Raji (cell line): ENCODE data around the gene NRTN.

Experiments used
- POLR2A ChIP-seq: IDR thresholded peaks from 2 replicates; pipeline ENCODE4 v1.6.1; 2011; ENCODE audit warnings: low read depth, low read length, control low read depth; ENCODE audit not compliant: insufficient read depth

The NRTN gene, protein sequence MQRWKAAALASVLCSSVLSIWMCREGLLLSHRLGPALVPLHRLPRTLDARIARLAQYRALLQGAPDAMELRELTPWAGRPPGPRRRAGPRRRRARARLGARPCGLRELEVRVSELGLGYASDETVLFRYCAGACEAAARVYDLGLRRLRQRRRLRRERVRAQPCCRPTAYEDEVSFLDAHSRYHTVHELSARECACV

DNA sequence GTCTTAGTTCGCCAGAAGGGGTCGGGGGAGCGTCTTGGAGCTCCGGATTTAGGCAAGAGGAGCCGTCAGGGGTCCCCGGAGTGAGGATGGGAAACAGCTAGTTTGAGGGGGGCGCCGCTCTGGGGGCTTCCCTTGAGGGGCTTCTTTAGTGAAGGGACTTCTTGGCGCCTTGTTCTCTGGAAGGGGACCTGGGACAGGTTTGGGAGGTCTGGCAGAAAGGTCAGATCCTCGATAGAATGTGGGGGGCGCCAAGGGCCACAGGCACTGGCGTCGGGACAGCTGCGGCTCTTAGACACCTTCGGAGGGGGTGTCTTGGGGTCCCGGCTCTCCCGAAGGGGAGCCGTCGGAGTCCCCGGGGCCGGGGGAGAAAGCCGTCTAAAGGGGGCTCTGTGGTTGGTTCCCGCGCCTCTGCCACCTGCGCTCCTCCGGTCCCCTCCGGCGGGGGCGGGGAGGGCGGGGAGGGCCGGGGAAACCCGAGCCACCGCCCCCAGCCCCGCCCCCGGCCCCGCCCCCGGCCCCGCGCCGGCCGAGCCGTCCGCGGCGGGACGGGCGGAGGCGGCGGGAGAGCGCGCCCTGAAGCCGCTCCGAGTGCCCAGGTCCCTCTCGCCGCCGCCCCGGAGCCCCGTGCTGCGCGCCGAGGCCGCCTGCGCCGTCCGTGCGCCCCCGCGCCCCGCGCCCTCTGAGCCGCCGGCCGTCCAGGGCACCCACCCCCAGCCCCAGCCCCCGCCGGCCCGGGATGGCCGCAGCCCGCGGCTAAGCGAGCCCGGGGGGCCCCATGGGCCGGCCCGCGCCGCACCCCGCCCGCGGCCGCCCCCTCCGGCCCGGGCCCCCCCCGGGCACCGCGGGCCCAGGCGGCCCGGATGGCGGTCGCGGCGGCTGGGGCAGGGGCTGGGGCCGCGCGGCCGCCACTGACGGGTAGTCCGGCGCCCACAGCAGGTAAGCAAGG is at the start of gene NRTN:
NRTN (plus strand) TSS at position 552 of the 946 bp plus-strand sequence. CDS start 19,099 bp downstream, outside the sequence.
- TF ChIP-seq POLR2A, result no peak

DNA sequence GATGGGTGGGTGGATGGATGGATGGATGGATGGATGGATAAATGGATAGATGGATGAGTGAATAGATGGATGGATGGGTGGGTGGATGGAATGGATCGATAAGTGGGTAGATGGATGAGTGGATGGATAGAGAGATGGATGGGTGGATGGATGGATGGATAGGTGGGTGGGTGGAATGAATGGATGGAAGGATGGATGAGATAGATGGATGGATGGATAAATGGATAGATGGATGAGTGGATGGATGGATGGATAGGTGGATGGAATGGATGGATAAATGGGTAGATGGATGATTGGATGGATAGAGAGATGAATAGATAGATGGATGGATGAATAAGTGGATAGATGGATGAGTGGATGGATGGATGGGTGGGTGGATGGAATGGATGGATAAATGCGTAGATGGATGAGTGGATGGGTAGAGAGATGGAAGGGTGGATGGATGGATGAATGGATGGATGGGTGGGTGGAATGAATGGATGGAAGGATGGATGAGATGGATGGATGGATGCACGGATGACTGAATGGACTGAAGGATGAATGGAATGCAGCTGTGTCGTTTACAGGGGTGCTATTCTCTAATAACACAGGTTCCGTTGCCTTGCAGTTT is 42.2 kb upstream of the NRTN start:
- TF ChIP-seq POLR2A, result no peak

DNA sequence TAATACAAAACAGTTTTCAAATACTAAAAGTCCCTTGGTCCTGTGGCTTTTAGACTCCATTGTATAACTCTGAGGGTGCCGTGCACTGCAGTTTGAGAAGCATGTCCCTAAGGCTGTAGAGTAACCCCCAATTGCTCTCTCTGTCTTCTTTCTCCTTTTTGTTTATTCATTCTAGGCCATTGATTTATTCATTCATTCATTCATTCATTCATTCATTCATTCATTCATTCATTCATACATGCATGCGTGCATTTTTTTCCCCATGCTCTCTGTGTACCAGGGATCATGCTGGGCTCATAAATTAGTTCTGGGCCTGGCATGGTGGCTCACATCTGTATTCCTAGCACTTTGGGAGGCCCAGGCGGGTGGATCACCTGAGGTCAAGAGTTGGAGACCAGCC is 39.6 kb upstream of the NRTN start:
- TF ChIP-seq POLR2A, result no peak

DNA sequence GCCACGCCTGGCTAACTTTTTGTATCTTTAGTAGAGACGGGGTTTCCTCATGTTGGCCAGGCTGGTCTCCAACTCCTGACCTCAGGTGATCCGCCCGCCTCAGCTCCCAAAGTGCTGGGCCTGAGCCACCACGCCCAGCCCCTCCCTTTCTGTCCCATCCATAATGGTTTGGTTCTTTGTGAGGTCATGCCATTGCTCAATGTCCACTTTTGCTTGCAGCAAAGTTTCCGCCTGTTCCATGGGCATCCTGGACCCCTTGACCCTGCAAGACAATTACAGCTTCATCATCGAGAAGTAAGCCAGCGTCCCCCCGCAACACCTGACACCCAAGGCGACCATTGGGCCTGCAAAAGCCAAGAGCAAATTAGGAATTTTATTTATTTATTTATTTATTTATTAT is 36.9 kb upstream of the NRTN start:
- no peak for TF ChIP-seq POLR2A

DNA sequence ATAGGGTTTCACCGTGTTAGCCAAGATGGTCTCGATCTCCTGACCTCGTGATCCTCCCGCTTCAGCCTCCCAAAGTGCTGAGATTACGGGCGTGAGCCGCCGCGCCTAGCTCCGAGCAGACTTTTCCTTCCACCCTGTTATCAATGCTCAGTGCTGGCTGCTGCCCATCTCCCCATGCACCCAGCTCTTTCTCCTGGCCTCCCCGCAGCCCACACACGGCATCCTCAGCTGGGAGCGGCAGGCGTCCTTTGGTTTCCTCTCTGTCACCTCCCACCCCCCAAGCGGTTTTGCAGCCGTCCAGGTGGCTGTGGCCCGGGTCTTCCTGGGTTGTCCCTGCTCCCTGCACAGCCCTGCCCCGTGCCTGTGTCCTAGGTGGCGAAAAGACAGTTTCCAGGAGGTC is 32.5 kb upstream of the NRTN start:
- TF ChIP-seq POLR2A, result no peak

DNA sequence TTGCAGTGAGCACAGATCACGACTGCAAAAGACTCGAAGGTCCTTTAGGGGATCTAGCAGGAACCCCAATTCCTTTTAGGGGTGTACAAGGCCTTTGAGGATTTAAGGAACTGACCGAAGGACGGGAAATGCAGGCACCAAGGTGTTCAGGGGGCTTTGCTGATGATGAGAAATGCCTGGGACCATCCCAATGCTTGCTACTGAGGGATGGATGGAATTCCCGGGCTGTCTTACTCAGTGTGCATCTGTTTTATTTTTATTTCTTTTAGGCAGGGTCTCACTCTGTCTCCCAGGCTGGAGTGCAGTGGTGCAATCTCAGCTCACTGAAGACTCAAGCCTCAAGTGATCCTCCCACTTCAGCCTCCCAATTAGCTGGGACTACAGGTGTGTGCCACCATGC is 31.6 kb upstream of the NRTN start:
- TF ChIP-seq POLR2A, result no peak

DNA sequence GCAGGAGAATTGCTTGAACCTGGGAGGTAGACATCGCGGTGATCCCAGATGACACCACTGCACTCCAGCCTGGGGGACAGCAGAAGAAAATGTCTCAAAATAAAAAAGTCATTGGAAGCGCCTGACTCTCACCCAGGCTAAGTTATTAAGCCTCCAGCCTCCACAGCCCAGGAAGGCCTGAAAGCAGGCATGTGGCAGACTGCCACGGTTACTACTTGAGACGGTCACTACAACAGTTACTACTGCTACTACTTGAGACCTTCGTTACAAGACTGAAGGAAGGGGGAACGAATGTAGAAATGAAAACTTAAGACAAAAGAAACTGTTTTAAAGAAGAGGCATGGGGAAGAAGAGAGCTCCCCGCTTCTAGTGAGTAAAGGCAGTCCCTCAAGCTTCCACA is 29.9 kb upstream of the NRTN start:
- no peak for TF ChIP-seq POLR2A

DNA sequence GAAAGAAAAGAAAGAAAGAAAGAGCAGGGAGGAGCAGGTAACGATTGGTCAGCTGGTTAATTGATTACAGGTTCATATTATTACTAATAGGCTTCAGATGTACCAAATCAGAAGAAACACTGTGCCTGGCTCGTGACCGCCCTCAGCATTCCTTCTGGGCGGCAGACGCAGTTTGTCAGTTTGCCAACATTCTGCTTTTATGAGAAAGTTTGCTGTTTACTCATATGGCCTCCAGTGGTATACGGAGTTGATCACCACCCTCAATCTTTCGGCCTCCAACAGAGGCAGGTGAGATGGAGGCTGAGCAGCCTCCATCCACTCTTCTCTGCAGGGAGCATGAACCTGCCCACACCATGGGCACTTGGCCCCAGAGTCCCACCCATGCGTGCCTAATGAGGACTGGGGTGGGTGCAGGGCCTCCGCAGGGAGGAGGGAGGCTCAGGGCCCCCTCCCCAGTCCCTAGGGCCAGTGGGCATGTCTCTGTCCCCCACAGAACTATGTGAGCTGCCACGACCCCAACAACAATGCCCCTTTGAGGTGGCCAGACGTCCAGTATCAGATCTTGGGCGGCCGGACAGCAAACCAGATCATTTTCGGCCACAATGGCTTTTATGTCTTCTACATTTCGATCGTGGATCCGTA is 29.1 kb upstream of the NRTN start:
- no peak for TF ChIP-seq POLR2A

DNA sequence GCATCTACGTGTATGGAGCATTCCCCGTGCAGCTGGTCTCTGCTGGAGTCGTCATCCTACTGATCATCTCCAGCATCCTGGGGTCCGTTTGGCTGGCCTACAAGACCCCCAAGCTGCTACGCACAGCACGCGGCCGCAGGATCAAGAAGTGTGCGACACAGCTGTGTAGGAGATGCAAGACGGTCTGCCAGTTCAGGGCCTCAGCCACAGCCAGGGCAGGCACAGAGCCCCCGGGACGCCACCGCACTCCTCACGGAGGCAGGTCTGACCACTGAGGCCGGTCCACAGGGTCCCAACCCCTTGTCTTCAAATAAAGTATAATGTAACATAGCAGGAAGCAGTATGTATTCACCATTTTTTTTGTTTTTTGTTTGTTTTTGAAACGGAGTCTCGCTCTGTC is 26.5 kb upstream of the NRTN start:
- no peak for TF ChIP-seq POLR2A

DNA sequence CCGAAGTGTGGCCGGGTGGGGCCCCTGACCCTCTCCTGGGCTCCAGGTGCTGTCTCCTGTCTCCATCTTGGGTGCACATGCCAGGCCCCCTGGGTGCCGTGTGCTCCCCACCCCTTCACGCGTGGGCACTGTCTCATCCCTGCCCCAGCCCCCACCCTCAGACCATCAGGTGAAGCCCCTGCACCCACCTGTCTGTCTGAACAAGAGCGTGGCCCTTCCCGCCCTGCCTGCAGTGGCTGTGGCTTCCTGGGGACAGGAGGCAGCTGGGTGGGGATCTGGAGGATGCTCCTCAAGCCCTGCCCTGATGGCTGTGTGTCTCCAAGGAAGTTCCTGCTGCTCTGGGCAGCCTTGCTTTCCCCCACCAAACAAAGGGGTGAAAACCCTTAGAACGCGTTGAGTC is 22.5 kb upstream of the NRTN start:
- no peak for TF ChIP-seq POLR2A

DNA sequence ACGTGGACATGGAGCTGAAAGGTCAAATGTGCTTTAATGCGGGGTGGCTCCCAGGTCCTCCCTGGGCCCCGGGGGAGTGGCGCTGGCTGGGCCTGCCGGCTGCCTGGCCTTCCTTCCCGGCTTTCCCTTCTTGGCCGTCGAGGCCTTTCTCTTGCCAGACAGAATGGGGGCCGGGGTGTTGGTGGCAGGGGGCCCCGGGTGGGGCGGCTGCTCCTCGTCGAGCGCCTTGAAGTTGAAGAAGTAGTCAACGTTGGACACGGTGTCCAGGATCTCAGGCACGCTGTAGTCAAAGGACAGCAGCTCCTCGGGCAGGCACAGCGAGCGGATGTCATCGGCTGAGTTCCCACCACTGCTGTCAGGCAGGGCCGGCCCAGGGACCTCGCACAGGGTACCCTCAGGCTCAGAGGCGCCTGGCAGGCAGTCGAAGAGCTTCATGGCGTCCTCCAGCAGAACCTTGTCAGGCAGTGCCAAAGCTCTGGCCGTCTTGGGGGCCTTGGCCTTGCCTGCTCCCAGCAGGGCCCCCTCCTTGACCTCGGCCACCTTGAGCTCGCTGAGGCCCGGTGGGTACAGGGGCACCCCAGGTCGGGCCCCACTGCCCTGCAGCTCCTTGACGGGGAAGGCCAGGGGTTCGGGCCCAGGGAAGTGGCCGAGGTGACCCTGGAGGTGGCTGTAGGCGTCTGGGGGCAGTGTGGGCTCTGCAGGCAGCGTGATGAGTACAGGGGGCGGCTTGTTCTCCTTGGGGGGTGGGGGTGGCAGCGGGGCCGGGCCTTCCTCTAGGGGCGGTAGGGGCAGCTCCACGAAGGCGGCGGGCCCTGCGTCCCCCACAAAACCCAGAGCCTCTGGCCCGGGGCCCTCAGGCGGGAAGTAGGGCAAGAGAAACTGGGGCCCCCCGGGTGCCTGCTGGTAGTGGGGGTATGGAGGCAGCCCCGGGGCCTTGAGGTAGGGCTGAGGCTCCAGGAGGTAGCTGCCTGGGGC is 21.6 kb upstream of the NRTN start:
- TF ChIP-seq POLR2A, result no peak

DNA sequence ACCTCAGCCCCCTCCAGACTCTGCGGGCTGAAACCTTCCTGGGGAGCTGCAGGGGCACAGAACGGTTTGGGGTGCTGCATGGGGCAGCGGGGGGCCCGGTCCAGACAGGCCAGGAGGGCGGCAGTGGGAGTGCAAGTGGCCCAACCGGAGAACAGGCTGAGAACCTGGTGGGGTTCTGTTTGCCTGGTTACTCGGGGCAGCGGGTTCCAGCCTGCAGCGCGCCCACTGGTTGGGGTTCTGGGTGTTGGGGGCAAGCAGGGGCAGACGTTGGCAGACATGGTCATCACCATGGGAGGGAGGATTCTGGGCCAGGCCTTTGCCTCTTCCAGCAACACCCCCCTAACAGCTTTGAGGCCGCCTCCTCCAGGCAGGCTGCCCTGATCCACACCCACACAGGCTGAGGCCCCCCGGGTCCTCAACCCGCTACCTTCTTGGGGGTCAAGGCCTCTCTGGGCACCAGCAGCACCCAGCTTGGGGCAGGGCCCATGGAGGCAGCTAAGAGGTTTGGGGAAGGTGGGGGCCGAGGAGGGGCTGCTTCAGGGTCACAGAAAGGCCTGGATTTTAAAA is 20.2 kb upstream of the NRTN start, which contains the start of gene PRR22:
PRR22 (minus strand) TSS at position 166 of the 567 bp plus-strand sequence; CDS start at position 80, 86 bp downstream.
- TF ChIP-seq POLR2A, result no peak

DNA sequence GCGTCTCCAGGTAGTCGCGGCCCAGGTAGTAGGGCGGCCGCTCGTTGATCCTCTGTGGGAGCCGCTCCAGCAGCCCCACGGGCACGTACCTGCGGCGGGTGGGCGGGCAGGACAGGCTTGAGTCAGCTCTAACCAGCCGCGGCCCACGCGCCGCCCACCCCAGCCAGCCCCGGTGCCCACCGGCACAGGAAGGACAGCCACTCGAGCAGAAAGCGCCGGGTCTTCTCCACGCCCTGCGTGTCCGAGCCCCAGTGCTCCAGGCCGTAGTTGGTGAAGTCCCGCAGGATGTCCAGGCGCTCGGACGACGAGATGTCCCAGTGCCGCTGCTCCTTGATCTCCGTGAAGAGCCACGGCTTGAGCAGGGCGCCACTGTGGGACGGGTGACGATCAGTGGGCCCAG is 19.4 kb upstream of the NRTN start:
- no peak for TF ChIP-seq POLR2A
